K562 (cell line): ENCODE measurements around the gene ZNF23. TPM values are rescaled to one million over a fixed set of nuclear protein-coding genes. Genes with fewer than 3 reads are reported as not detected.

Experiments
- ARID3B ChIP-seq: fragments of 250-450 bp; sonication (Bioruptor Pico); IDR thresholded peaks from 2 replicates; pipeline ENCODE4 v1.4.0; 2020; ENCODE audit warnings: borderline replicate concordance
- CBX1 ChIP-seq: sonication (generic); IDR thresholded peaks from 2 replicates; pipeline ENCODE4 v1.6.1; 2016; ENCODE audit warnings: antibody characterized with exemption, low read depth, mild to moderate bottlenecking
- CHCHD3 ChIP-seq: fragments of 250-450 bp; sonication (Bioruptor Pico); IDR thresholded peaks from 2 replicates; pipeline ENCODE4 v2.1.2; 2022; ENCODE audit warnings: mild to moderate bottlenecking
- DEAF1 ChIP-seq: fragments of 450-650 bp; formaldehyde crosslinking; IDR thresholded peaks from 2 replicates; pipeline ENCODE4 v1.4.0; 2020; ENCODE audit warnings: mild to moderate bottlenecking, moderate library complexity
- DPF2 ChIP-seq: fragments of 450-650 bp; IDR thresholded peaks from 2 replicates; pipeline ENCODE4 v1.6.1; 2016
- E2F6 ChIP-seq, 2 experiments: IDR thresholded peaks; 2 replicates each; pipeline ENCODE4 v1.6.1; 2011; ENCODE audit warnings: borderline replicate concordance in 1 of 2, control low read depth in 1 of 2, low read depth in 1 of 2, low read length in 1 of 2, mild to moderate bottlenecking in 1 of 2, mixed read lengths in 1 of 2, moderate library complexity in 1 of 2; ENCODE audit not compliant: insufficient read depth in 1 of 2, insufficient read length in 1 of 2, poor library complexity in 1 of 2, severe bottlenecking in 1 of 2; ENCODE audit errors: extremely low read depth in 1 of 2
- EHMT2 ChIP-seq: fragments of 450-650 bp; IDR thresholded peaks from 2 replicates; pipeline ENCODE4 v1.6.1; 2018; ENCODE audit warnings: antibody characterized with exemption
- FOXJ3 ChIP-seq: sonication (generic); formaldehyde crosslinking; IDR thresholded peaks from 2 replicates; pipeline ENCODE4 v1.4.0; 2020; ENCODE audit warnings: mild to moderate bottlenecking, missing genetic modification reagents
- FOXP1 ChIP-seq: sonication (generic); formaldehyde crosslinking; IDR thresholded peaks from 2 replicates; pipeline ENCODE4 v1.8.0; 2022; ENCODE audit warnings: mild to moderate bottlenecking, missing genetic modification reagents
- KAT7 ChIP-seq: sonication (generic); formaldehyde crosslinking; IDR thresholded peaks from 2 replicates; pipeline ENCODE4 v1.8.0; 2022; ENCODE audit warnings: missing genetic modification reagents, mild to moderate bottlenecking, borderline replicate concordance
- MAFF ChIP-seq: IDR thresholded peaks from 2 replicates; pipeline ENCODE4 v1.6.1; 2012; ENCODE audit warnings: low read length, improper control_type of control experiment
- NFE2L1 ChIP-seq: fragments of 450-650 bp; IDR thresholded peaks from 2 replicates; pipeline ENCODE4 v1.6.1; 2016; ENCODE audit warnings: missing genetic modification characterization, low read depth, mild to moderate bottlenecking, missing compliant biosample characterization, moderate library complexity, borderline replicate concordance
- NFXL1 ChIP-seq: fragments of 450-650 bp; formaldehyde crosslinking; IDR thresholded peaks from 2 replicates; pipeline ENCODE4 v1.4.0; 2021; ENCODE audit warnings: mild to moderate bottlenecking
- PRPF4 ChIP-seq: fragments of 200-400 bp; formaldehyde crosslinking; IDR thresholded peaks from one replicate; pipeline ENCODE4 v1.6.1; 2017; ENCODE audit warnings: low read length, low read depth, mild to moderate bottlenecking; ENCODE audit not compliant: insufficient read depth, poor library complexity, severe bottlenecking
- RUNX1 ChIP-seq: sonication (generic); IDR thresholded peaks from 2 replicates; pipeline ENCODE4 v1.6.1; 2016; ENCODE audit warnings: antibody characterized with exemption, low read depth
- SNIP1 ChIP-seq: fragments of 450-650 bp; IDR thresholded peaks from 2 replicates; pipeline ENCODE4 v1.7.1; 2017; ENCODE audit warnings: low read depth, mild to moderate bottlenecking
- SNRNP70 ChIP-seq: fragments of 200-400 bp; formaldehyde crosslinking; optimal IDR thresholded peaks from 2 replicates; pipeline ENCODE3; 2017; ENCODE audit warnings: low read depth, low read length
- ZBTB1 ChIP-seq: sonication (generic); formaldehyde crosslinking; IDR thresholded peaks from 2 replicates; pipeline ENCODE4 v1.8.1; 2023; ENCODE audit warnings: missing genetic modification reagents, low read depth, mild to moderate bottlenecking, borderline replicate concordance
- ZNF589 ChIP-seq: fragments of 200-800 bp; sonication (Bioruptor generic); IDR thresholded peaks from 2 replicates; pipeline ENCODE4 v1.6.1; 2016; ENCODE audit warnings: low read depth, missing genetic modification characterization, missing compliant biosample characterization
- ZNF695 ChIP-seq: fragments of 450-650 bp; formaldehyde crosslinking; IDR thresholded peaks from 2 replicates; pipeline ENCODE4 v1.4.0; 2020; ENCODE audit warnings: mild to moderate bottlenecking, moderate library complexity
- ZNF785 ChIP-seq: fragments of 250-450 bp; sonication (Bioruptor Pico); IDR thresholded peaks from 2 replicates; pipeline ENCODE4 v1.4.0; 2020; ENCODE audit warnings: mild to moderate bottlenecking
- polyA plus RNA-seq, 8 experiments: library from polyadenylated mRNA; depleted of rRNA in 4 of 8; stranded (reverse) in 5 of 8; unstranded in 3 of 8; fragments of >200 nt; fragmentation: Nextera tagmentation in 2 of 8; fragmentation: Illumina TruSeq in 1 of 8; extraction: Ambion mirVana in 2 of 8; extraction: Trizol in 1 of 8; gene quantifications; 2 replicates each; pipeline versions ENCODE4 v1.2.1 to v1.2.3, GENCODE V29; 2011 to 2014; ENCODE audit warnings: inconsistent platforms in 1 of 8, missing spikeins in 1 of 8
- total RNA-seq, 7 experiments: library from RNA; depleted of rRNA in 6 of 7; stranded (reverse); fragments of >200 nt in 6 of 7; fragmentation: Illumina TruSeq in 2 of 7; extraction: Trizol in 2 of 7; gene quantifications; 2 replicates each; pipeline versions ENCODE4 v1.2.1 to v1.2.3, GENCODE V29; 2011 to 2021; ENCODE audit warnings: low replicate concordance in 1 of 7
- TF ChIP-seq, protein P1 (sequence below): fragments of 450-650 bp; formaldehyde crosslinking; IDR thresholded peaks from 2 replicates; pipeline ENCODE4 v1.4.0; 2022; ENCODE audit warnings: mild to moderate bottlenecking, moderate library complexity
- TF ChIP-seq, protein P2 (sequence below): fragments of 450-650 bp; IDR thresholded peaks from 2 replicates; pipeline ENCODE4 v1.6.1; 2016; ENCODE audit warnings: borderline replicate concordance

ZNF23 gene
- total and polyA plus RNA-seq, 9 of the 15 experiments (the other 6 are each of a cell fraction or from before 2014, with no cell fraction given) = 4.7 to 13.4 (median 11.2) TPM

GRCh38 chr16:71467810-71468209 is 5.8 kb upstream of the ZNF23 start (continued):
- TF ChIP-seq KAT7 (CRISPR knock-in tag) (0 out of 2 replicates have a peak, but pooled peaks have one; percentile 54), NFE2L1 (no peak), ZBTB1 (CRISPR knock-in tag) (no peak), SNIP1 (no peak), DPF2 (no peak), NFXL1 (CRISPR knock-in tag) (0 out of 2 replicates have a peak, but pooled peaks have one; percentile 53), SNRNP70 (no peak), ZNF589 (peak; percentile 91), FOXJ3 (no peak; the same call in 1 of the 2 replicates), ARID3B (CRISPR knock-in tag) (no peak), PRPF4 (no peak), ZNF695 (CRISPR knock-in tag) (no peak), DEAF1 (CRISPR knock-in tag) (no peak), MAFF (no peak), EHMT2 (peak; percentile 99), CHCHD3 (no peak), FOXP1 (CRISPR knock-in tag) (peak; percentile 90; the same call in 1 of the 2 replicates), CBX1 (no peak), E2F6 (IDR thresholded peaks at IDR 0.05; ENCODE audit: borderline replicate concordance in 1 of 2, extremely low read depth in 1 of 2, insufficient read depth in 1 of 2, insufficient read length in 1 of 2, low read depth in 1 of 2, low read length in 1 of 2, poor library complexity in 1 of 2, severe bottlenecking in 1 of 2) (no peak), ZNF785 (no peak), RUNX1 (no peak)
- TF ChIP-seq, protein P1, sequence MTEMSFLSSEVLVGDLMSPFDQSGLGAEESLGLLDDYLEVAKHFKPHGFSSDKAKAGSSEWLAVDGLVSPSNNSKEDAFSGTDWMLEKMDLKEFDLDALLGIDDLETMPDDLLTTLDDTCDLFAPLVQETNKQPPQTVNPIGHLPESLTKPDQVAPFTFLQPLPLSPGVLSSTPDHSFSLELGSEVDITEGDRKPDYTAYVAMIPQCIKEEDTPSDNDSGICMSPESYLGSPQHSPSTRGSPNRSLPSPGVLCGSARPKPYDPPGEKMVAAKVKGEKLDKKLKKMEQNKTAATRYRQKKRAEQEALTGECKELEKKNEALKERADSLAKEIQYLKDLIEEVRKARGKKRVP (CRISPR knock-in tag) = no peak
- TF ChIP-seq, protein P2, sequence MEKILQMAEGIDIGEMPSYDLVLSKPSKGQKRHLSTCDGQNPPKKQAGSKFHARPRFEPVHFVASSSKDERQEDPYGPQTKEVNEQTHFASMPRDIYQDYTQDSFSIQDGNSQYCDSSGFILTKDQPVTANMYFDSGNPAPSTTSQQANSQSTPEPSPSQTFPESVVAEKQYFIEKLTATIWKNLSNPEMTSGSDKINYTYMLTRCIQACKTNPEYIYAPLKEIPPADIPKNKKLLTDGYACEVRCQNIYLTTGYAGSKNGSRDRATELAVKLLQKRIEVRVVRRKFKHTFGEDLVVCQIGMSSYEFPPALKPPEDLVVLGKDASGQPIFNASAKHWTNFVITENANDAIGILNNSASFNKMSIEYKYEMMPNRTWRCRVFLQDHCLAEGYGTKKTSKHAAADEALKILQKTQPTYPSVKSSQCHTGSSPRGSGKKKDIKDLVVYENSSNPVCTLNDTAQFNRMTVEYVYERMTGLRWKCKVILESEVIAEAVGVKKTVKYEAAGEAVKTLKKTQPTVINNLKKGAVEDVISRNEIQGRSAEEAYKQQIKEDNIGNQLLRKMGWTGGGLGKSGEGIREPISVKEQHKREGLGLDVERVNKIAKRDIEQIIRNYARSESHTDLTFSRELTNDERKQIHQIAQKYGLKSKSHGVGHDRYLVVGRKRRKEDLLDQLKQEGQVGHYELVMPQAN = no peak
